Upper lobe of left lung (tissue), 6 donors: ENCODE measurements around the gene TPCN1. TPM values are rescaled to one million over a fixed set of nuclear protein-coding genes. Genes with fewer than 3 reads are reported as not detected.

Experiments used
- ATAC-seq, 2 donors: fragments of 200-7000 bp; cut with Tn5 transposase; one replicate each; pipeline ENCODE4 v1.9.1; 2022; ENCODE audit warnings: mild to moderate bottlenecking in 2 of 2, moderate library complexity in 2 of 2; ENCODE audit not compliant: low FRiP score in 2 of 2
- DNase-seq, 2 donors: peaks; one replicate each; pipeline ENCODE4 v3.0.0-alpha.2; 2019 to 2020
- H3K27ac ChIP-seq, 4 donors: fragments of 200-600 bp; sonication (generic); one replicate each; pipeline ENCODE4 v1.5.1; 2016 to 2019
- H3K27me3 ChIP-seq, 4 donors: fragments of 200-600 bp; sonication (generic); one replicate each; pipeline ENCODE4 v1.5.1; 2017 to 2019
- H3K36me3 ChIP-seq, 4 donors: fragments of 200-600 bp; sonication (generic); one replicate each; pipeline ENCODE4 v1.5.1; 2016 to 2019
- H3K4me1 ChIP-seq, 4 donors: fragments of 200-600 bp; sonication (generic); one replicate each; pipeline ENCODE4 v1.5.1; 2018 to 2019
- H3K4me3 ChIP-seq, 4 donors: fragments of 200-600 bp; sonication (generic); one replicate each; pipeline ENCODE4 v1.5.1; 2017 to 2019; ENCODE audit warnings: mild to moderate bottlenecking in 2 of 4, moderate library complexity in 1 of 4
- H3K9me3 ChIP-seq, 4 donors: fragments of 200-600 bp; sonication (generic); one replicate each; pipeline ENCODE4 v1.5.1; 2018 to 2019
- CTCF ChIP-seq, 6 experiments: fragments of 450-650 bp in 4 of 6; fragments of 200-600 bp in 2 of 6; sonication (generic) in 2 of 6; IDR thresholded peaks; one replicate each; pipeline ENCODE4 v1.5.1; 2016 to 2019; ENCODE audit warnings: antibody characterized with exemption in 6 of 6
- EP300 ChIP-seq, 4 donors: sonication (generic); formaldehyde crosslinking; IDR thresholded peaks; one replicate each; pipeline ENCODE4 v1.5.1; 2017; ENCODE audit warnings: antibody characterized with exemption in 4 of 4, control low read depth in 2 of 4
- POLR2A ChIP-seq, 4 donors: fragments of 450-650 bp; IDR thresholded peaks; one replicate each; pipeline ENCODE4 v1.5.1; 2016 to 2017; ENCODE audit warnings: antibody characterized with exemption in 4 of 4, mild to moderate bottlenecking in 2 of 4
- POLR2AphosphoS5 ChIP-seq, 2 donors: sonication (generic); formaldehyde crosslinking; IDR thresholded peaks; one replicate each; pipeline ENCODE4 v1.5.1; 2017; ENCODE audit warnings: antibody characterized with exemption in 2 of 2
- WGBS, 2 donors: methylation state at CpG; one replicate each; pipeline ENCODE4 v1.1.5; 2017 to 2018; 5-methylcytosine and 5-hydroxymethylcytosine counted together
- total RNA-seq, 6 donors: library from RNA; depleted of rRNA in 4 of 6; stranded (reverse); fragments of >200 nt in 4 of 6; gene quantifications; one replicate each; pipeline versions ENCODE4 v1.1.0 to v1.2.1, GENCODE V29; 2016 to 2021
- donor health status: DM: no; HTN: no; CAD: no; lungs with moderate emphysema.
- donor health status: DM: no; HTN: yes; CAD: no; lungs with severe emphysema.

TPCN1 gene
- total RNA-seq, 6 donors from 2014 or later = 36.6 to 193 (median 52.2) TPM

DNA sequence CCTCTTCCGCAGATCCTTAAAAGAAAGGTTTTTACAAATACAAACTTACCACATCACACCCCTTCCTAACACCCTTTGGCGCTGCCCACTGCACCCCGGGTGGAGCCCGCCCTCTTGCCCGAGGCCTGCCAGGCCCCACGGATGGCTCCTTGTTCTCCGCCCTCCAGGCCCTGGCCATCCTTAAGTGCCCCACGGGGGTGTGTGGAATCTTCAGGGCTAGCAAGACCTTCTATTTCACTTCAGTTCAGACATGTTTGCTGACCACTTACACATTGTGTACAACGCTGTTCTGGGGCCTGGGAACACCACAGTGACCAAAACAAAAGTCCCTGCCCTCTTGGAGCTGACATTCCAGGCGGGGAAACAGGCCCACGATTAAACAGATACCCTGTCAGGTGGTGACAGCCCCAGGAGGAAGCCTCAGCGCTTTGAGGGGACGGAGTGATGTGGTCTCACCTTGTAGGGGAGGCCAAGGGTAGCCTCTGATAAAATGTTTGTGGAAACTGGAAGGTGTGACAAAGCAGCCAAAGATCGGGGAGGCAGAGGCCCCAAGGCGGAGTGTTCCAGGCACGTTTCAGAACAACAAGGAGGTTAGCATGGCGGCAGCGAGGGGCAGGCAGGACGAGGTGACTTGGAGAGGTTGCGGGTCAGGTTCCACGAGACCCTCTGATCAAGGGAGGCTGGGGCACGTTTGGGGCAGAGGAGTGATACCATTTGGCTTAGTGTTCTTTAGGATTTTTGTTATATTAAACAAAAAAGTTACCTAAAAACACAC lies 27.0 kb downstream of the TPCN1 start:
- DNase-seq (no peak), ATAC-seq (no peak)

DNA sequence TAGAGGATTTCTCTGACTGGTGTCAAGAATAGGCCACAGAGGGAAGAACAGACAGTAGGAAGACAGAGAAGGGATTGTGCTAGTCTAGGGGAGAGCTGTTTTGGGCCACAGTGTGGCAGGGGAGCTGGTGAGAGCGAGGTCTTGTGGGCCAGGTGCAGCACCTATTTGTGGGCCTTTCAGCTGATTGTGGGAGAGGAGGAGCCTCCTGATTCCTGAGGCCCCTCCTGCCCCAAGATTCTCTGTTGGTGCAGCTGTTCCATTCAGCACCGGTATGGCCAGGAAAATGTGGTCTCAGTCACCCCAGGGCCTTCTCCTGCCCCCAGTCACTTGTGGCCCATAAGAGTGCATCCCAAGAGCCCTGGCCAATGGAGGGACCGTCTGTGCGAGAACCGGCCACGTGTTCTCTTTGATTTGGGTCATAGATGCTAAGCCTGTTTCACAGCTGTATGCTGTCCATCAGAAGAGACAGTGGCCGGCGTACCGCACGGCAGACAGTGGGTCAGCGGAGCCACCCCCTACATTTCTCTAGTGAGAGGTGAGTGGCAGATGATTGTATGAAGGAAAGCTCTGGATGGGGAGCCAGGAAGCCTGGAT lies 27.7 kb downstream of the TPCN1 start:
- H3K4me3 ChIP-seq = no peak overlapping the region
- H3K36me3 ChIP-seq = peaks cover 0 to 13% (median 6%) of the 10 kb centered on the region in 4 donors
- ATAC-seq = no peak
- peaks cover 32 to 42% (median 34%) of the 10 kb centered on the region in 4 donors for H3K4me1 ChIP-seq
- DNase-seq = no peak
- TF ChIP-seq POLR2A (IDR thresholded peaks at IDR 0.05) = no peak
- no peak for TF ChIP-seq EP300 (IDR thresholded peaks at IDR 0.05)
- TF ChIP-seq CTCF (IDR thresholded peaks at IDR 0.05) = no peak
- TF ChIP-seq POLR2AphosphoS5 (IDR thresholded peaks at IDR 0.05) = no peak
- H3K27ac ChIP-seq = peak overlapping the region in 1 of 4 donors; percentile 33
- H3K27me3 ChIP-seq = no peaks in the 10 kb centered on the region
- WGBS, 2 donors = 93 to 99% methylated on average over 11 of the region's 11 CpGs
- H3K9me3 ChIP-seq = no peaks in the 10 kb centered on the region

More for the DNA sequence above, 27.0 kb downstream of the TPCN1 start:
- no peaks in the 10 kb centered on the region for H3K9me3 ChIP-seq
- H3K36me3 ChIP-seq = peaks cover 0 to 13% (median 6%) of the 10 kb centered on the region in 4 donors
- H3K27ac ChIP-seq = peak overlapping the region in 3 of 4 donors; percentile 33 to 88 (median 85)
- peaks cover 40 to 49% (median 41%) of the 10 kb centered on the region in 4 donors for H3K4me1 ChIP-seq
- WGBS, 2 donors = 82 to 86% methylated on average over 22 of the region's 22 CpGs
- H3K27me3 ChIP-seq = no peaks in the 10 kb centered on the region
- no peak overlapping the region for H3K4me3 ChIP-seq
- no peak for TF ChIP-seq CTCF (IDR thresholded peaks at IDR 0.05)
- TF ChIP-seq EP300 (IDR thresholded peaks at IDR 0.05) = no peak
- no peak for TF ChIP-seq POLR2A (IDR thresholded peaks at IDR 0.05)
- no peak for TF ChIP-seq POLR2AphosphoS5 (IDR thresholded peaks at IDR 0.05)

DNA sequence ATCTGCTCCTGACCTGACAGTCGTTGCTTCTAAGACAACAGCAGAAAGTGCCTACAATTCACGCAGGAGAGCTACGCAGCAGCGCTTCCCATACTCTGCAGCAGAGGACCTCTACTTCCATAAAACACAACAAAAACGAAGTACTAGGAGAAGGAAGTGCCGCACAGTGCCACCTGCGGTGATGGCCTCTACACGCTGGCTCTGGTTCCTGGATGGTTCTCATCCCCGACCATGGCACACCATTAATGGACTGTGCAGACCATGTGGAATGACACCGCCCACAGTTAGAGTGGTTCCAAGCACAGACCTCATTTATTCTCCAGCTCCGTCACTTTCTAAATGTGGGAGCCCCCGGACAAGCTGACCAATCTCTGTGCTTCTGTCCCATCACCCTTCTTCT lies 28.3 kb downstream of the TPCN1 start:
- no peak overlapping the region for H3K27ac ChIP-seq
- peaks cover 0 to 13% (median 6%) of the 10 kb centered on the region in 4 donors for H3K36me3 ChIP-seq
- ATAC-seq = no peak

DNA sequence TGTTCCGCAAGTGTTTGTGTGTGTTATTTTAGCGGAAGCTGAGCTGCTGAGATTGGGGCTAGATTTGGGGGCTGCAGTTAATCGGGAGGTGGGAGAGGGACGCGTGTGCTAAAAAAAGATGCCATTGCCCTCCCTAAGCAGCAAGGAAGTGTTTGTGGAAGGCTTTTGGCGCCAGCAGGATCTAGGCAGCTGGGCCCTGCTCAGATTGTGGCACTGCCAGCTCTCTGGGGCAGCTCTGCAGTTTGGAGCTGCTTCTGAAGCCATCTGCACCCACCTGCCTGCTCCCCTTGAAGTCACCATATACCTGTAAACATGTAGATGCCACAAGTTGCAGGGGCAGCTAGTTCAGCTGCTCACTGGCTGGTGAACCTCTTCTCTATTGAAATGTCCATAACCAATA lies 28.8 kb downstream of the TPCN1 start:
- H3K27me3 ChIP-seq = no peaks in the 10 kb centered on the region
- no peak for ATAC-seq
- H3K4me3 ChIP-seq = no peak overlapping the region
- TF ChIP-seq EP300 (IDR thresholded peaks at IDR 0.05) (no peak), CTCF (IDR thresholded peaks at IDR 0.05) (no peak), POLR2AphosphoS5 (IDR thresholded peaks at IDR 0.05) (no peak), POLR2A (IDR thresholded peaks at IDR 0.05) (no peak)
- peaks cover 21 to 31% (median 23%) of the 10 kb centered on the region in 4 donors for H3K4me1 ChIP-seq
- H3K9me3 ChIP-seq = no peaks in the 10 kb centered on the region
- no peak for DNase-seq
- H3K27ac ChIP-seq = no peak overlapping the region
- WGBS, 2 donors = 95 to 97% methylated on average over 6 of the region's 6 CpGs
- H3K36me3 ChIP-seq = peaks cover 0 to 13% (median 6%) of the 10 kb centered on the region in 4 donors

More for the DNA sequence above, 28.3 kb downstream of the TPCN1 start:
- 95% methylated on average over 12 of the region's 12 CpGs for WGBS, 2 donors
- Histone ChIP-seq H3K27me3 (no peaks in the 10 kb centered on the region), H3K4me3 (no peak overlapping the region), H3K9me3 (no peaks in the 10 kb centered on the region), H3K4me1 (peaks cover 26 to 36% (median 28%) of the 10 kb centered on the region in 4 donors)
- TF ChIP-seq POLR2AphosphoS5 (IDR thresholded peaks at IDR 0.05) (no peak), POLR2A (IDR thresholded peaks at IDR 0.05) (no peak), EP300 (IDR thresholded peaks at IDR 0.05) (no peak), CTCF (IDR thresholded peaks at IDR 0.05) (no peak)
- no peak for DNase-seq
